GM12878 (cell line): ENCODE results near the gene GINS2. TPM values are rescaled to one million over a fixed set of nuclear protein-coding genes. Genes with fewer than 3 reads are reported as not detected.

ENCODE experiments used
- ATF7 ChIP-seq: fragments of 450-650 bp; IDR thresholded peaks from 2 replicates; pipeline ENCODE4 v1.6.1; 2016; ENCODE audit warnings: low read depth, mild to moderate bottlenecking
- BCLAF1 ChIP-seq: fragments of 450-650 bp; IDR thresholded peaks from 2 replicates; pipeline ENCODE4 v1.6.1; 2017; ENCODE audit warnings: antibody characterized with exemption, mild to moderate bottlenecking, moderate library complexity
- BHLHE40 ChIP-seq, 2 experiments: fragments of 450-650 bp in 1 of 2; IDR thresholded peaks; 2 replicates each; pipeline ENCODE4 v1.6.1; 2011 to 2017; ENCODE audit warnings: low read depth in 2 of 2, borderline replicate concordance in 1 of 2, improper control_type of control experiment in 1 of 2, low read length in 1 of 2, mild to moderate bottlenecking in 1 of 2
- CREM ChIP-seq: IDR thresholded peaks from 2 replicates; pipeline ENCODE4 v1.6.1; 2014; ENCODE audit warnings: antibody characterized with exemption, low read depth
- KLF5 ChIP-seq: fragments of 450-650 bp; IDR thresholded peaks from 2 replicates; pipeline ENCODE4 v1.6.1; 2014; ENCODE audit warnings: mild to moderate bottlenecking; ENCODE audit not compliant: partially characterized antibody
- MLLT1 ChIP-seq: fragments of 450-650 bp; IDR thresholded peaks from 2 replicates; pipeline ENCODE4 v1.6.1; 2016; ENCODE audit warnings: mild to moderate bottlenecking
- NFYA ChIP-seq: IDR thresholded peaks from 2 replicates; pipeline ENCODE4 v1.6.1; 2011; ENCODE audit warnings: low read depth, mild to moderate bottlenecking, low read length, improper control_type of control experiment, borderline replicate concordance
- NKRF ChIP-seq: fragments of 450-650 bp; conservative IDR thresholded peaks from 2 replicates; pipeline ENCODE4 v1.6.1; 2017; ENCODE audit warnings: mild to moderate bottlenecking, moderate library complexity
- STAT3 ChIP-seq: IDR thresholded peaks from 2 replicates; pipeline ENCODE4 v1.6.1; 2011; ENCODE audit warnings: low read depth, low read length, improper control_type of control experiment
- TCF3 ChIP-seq: IDR thresholded peaks from 2 replicates; pipeline ENCODE4 v1.6.1; 2012; ENCODE audit warnings: low read depth, mild to moderate bottlenecking, low read length, borderline replicate concordance; ENCODE audit not compliant: insufficient read depth
- ZBTB40 ChIP-seq: fragments of 450-650 bp; IDR thresholded peaks from 2 replicates; pipeline ENCODE4 v1.6.1; 2016; ENCODE audit warnings: mild to moderate bottlenecking, moderate library complexity, borderline replicate concordance
- ZNF207 ChIP-seq: fragments of 450-650 bp; IDR thresholded peaks from 2 replicates; pipeline ENCODE4 v1.6.1; 2014; ENCODE audit warnings: antibody characterized with exemption, mild to moderate bottlenecking, borderline replicate concordance
- ZNF687 ChIP-seq: fragments of 450-650 bp; IDR thresholded peaks from 2 replicates; pipeline ENCODE4 v1.6.1; 2017; ENCODE audit warnings: mild to moderate bottlenecking, moderate library complexity
- polyA plus RNA-seq, 11 experiments: library from polyadenylated mRNA; depleted of rRNA in 4 of 11; unstranded in 6 of 11; stranded (reverse) in 5 of 11; fragments of >200 nt; fragmentation: Nextera tagmentation in 4 of 11; fragmentation: Illumina TruSeq in 1 of 11; extraction: Ambion mirVana in 4 of 11; extraction: Trizol in 1 of 11; gene quantifications; 1 replicate in 1 of 11; 2 replicates in 10 of 11; pipeline versions ENCODE4 v1.2.1 to v1.2.3, GENCODE V29; 2011 to 2016; ENCODE audit warnings: inconsistent platforms in 2 of 11, missing spikeins in 2 of 11, low read depth in 1 of 11
- total RNA-seq, 4 experiments: library from RNA; depleted of rRNA in 3 of 4; stranded (reverse); fragments of >200 nt in 3 of 4; fragmentation: Illumina TruSeq in 1 of 4; extraction: Trizol in 1 of 4; gene quantifications; 2 replicates each; pipeline versions ENCODE4 v1.2.1 to v1.2.3, GENCODE V29; 2013 to 2021

GINS2 gene
- total and polyA plus RNA-seq, 10 of the 15 experiments (the other 5 are each of a cell fraction or from before 2014, with no cell fraction given) = 42.7 to 90.8 (median 57.0) TPM

- TF ChIP-seq ZNF687 = no peak
- TF ChIP-seq ATF7 = no peak
- no peak for TF ChIP-seq STAT3
- no peak for TF ChIP-seq ZBTB40
- TF ChIP-seq NFYA = no peak
- TF ChIP-seq CREM = peak; percentile 54; the same call in 1 of the 2 replicates
- no peak for TF ChIP-seq BCLAF1
- TF ChIP-seq MLLT1 = no peak
- peak; percentile 94 for TF ChIP-seq NKRF
- peak; percentile 45 for TF ChIP-seq KLF5
- TF ChIP-seq ZNF207 = no peak; the same call in 1 of the 2 replicates
- 0 out of 2 replicates have a peak, but pooled peaks have one; percentile 16 for TF ChIP-seq TCF3
- TF ChIP-seq BHLHE40 (IDR thresholded peaks at IDR 0.05; ENCODE audit: borderline replicate concordance in 1 of 2, low read depth in 2 of 2, low read length in 1 of 2) = 0 out of 4 replicates have a peak, but pooled peaks of 1 of the 2 experiments have one; percentile 26
Measured at GRCh38 chr16:85688586-85689284, at the start of gene GINS2 (continued).
